NCI-H2107 treated with DMSO at 0.1 percent for 48 hours (cell line): ENCODE measurements around the gene SLC22A24.
"Not testable (repeated sequence)": the region's sequence is repeated elsewhere in the genome, so short reads cannot be mapped to it uniquely, and the experiment has no call there.

ENCODE experiments used
- DNase-seq: peaks from one replicate; lab custom pipeline; 2025; ENCODE audit not compliant: unreplicated experiment; lab: John Stamatoyannopoulos, UW

The SLC22A24 gene, protein sequence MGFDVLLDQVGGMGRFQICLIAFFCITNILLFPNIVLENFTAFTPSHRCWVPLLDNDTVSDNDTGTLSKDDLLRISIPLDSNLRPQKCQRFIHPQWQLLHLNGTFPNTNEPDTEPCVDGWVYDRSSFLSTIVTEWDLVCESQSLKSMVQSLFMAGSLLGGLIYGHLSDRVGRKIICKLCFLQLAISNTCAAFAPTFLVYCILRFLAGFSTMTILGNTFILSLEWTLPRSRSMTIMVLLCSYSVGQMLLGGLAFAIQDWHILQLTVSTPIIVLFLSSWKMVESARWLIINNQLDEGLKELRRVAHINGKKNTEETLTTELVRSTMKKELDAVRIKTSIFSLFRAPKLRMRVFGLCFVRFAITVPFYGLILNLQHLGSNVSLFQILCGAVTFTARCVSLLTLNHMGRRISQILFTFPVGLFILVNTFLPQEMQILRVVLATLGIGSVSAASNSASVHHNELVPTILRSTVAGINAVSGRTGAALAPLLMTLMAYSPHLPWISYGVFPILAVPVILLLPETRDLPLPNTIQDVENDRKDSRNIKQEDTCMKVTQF

DNA sequence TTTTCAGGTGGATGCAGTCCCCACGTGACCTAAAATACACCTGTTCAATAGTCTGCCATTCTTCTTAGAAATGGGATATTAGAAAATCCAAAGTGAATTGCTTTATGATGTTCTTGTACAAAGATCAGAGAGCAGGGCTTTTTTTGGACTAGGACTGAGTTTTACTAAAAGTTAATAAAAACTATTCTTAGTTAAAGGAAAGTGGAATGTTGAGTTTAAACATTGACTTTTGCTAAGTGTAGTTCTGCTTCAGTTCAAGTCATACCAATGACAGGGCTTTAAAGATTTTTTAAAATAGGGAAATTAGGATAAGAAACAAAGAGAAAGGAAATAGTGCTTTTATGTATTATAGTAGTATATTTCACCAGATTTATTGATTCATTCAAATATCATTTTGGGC lies at the start of gene SLC22A24:
SLC22A24 (minus strand) TSS at position 101 of the 400 bp plus-strand sequence. CDS start 442 bp downstream, outside the sequence.
- DNase-seq, result no peak

DNA sequence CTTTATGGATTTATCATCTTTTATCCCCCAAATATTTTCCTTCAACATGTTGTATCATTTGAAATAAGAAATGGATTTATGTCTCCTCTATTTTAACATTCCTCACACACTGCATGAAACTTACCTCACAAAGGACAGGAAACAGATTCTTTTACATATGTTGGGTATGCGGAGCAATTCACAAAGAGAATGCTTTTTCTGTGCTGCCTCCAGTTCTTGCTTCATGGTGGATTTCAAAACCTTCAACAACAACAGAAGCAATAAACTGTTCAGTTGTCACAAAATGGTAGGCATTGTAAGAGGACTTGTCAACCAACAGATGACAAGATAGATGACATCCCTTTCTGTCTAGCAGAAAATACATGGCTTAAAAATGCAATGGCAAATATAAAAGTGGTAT lies 36.5 kb upstream of the SLC22A24 start:
- DNase-seq, result no peak

DNA sequence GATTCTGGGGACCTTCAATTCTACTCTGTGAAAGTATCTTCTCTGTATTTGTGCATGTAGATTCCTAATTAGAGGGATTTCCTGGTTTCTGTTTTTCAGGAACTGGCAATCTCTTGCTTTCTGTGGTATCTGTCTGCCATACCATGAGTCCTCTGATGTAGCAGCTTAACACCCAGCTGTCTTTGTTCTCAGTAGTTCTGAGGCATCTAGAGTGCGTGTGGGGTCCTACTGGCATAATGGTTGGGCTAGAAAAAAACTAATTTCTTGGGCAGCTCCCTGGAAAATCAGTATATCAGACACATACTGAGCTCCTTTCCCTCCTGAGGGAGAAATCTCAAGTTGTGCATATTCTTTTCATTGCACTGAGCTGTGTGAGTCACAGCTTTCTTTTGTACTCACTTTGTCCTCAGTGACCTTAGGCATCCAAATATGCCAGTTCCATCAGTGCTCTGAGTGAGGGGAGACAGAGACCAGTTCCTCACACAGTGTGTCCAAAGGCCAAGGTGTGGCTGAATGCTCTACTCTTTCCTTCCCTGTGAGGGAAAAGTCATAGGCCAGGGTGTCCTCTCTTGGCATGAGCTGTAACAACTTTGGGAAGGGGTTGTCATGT lies 35.5 kb upstream of the SLC22A24 start:
- DNase-seq, result no peak

DNA sequence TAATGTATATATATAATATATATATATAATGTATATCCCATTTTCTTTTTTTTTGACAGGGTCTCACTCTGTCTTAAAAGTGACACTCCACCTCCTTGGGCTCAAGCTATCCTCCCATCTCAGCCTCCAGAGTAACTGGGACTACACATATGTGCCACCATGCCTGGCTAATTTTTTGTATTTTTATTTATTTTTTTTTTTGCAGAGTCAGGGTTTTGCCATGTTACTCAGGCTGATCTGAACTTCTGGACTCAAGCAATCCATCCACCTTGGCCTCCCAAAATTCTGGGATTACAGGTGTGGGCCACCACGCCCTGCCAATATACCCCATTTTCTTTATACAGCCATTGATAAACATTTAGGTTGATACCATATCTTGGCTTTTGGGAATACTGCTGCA lies 33.9 kb upstream of the SLC22A24 start:
- no peak for DNase-seq

DNA sequence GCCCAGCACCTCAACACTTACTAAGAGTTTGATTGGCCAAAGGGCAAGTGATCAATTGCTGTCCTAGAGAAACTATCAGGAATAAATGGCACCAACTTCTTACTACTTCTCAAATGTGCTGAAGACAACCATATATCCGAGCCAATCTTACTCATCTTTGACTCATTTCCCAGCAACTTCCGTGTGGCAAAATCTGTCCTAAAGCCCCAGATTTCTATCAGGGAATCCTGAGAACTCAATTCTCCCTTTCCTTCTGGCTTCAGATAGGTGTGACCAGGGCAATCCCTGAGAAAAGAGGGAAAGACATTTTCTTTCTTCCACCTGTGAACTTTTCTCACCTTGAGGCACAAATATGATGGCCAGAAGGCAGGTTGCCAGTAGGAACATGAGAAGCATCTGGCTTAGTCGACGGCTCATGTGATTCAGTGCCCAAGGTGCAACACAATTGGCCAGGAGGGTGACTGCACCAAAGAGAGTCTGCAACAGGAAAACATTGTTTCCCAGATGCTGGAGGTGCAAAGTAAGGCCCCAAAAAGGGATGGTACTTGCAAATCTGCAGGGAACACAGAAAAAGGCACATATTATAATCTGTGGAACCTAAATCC lies 21.8 kb upstream of the SLC22A24 start:
- DNase-seq, result no peak

DNA sequence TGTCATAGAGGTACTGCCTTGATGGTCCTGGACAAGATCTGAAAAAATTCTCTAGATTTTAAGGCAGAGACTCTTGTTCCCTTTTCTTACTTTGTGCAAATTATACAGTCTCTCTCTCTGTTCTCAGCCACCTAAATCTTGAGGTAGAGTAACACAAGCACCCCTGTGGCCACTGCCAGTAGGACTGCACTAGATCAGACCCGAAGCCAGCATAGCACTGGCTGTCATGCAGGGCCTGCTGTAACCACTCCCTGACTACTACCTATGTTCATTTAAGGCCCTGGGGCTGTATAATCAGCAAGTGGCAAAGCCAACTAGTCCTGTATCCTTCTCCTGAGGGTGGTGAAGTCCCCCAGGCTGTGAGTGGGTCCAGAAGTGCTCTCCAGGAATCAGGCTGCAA lies 11.8 kb upstream of the SLC22A24 start:
- DNase-seq, result no peak

DNA sequence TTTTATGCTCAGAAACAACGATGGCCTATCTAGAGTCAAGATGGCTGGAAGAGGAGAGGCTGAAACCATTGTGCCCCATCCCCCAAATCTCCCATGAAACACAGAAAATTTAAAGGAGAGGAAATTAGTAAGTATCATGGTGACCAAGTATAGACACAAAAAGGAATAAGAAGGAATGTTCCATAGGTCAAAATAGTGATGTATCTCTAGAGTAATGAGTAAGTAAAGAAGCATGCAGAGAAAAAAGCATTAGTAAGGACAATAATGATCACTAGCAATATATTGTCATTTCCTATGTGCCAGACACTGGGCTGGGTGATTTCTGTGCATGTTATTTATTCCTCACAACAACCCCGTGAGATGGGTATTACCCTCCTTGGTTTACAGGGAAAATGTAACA lies 2.6 kb upstream of the SLC22A24 start:
- no peak for DNase-seq

DNA sequence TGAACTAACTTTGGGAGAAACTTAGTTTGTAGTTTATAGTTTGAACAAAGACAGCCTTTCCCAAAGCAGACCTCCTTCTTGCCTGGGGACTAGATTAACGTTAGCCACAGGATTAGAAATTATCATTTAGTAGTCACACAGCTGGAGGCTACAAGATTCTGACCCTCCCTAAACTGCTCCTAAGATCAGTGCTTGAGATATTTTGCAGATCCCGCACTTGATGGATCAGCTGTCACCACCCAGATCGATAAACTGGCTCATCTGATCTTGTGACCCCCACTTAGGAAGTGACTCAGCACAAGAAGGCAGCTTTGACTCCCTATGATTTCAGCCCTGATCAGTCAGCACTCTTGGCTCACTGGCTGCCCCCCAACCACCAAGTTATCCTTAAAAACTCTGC lies 1.6 kb downstream of the SLC22A24 start:
- DNase-seq, result no peak

DNA sequence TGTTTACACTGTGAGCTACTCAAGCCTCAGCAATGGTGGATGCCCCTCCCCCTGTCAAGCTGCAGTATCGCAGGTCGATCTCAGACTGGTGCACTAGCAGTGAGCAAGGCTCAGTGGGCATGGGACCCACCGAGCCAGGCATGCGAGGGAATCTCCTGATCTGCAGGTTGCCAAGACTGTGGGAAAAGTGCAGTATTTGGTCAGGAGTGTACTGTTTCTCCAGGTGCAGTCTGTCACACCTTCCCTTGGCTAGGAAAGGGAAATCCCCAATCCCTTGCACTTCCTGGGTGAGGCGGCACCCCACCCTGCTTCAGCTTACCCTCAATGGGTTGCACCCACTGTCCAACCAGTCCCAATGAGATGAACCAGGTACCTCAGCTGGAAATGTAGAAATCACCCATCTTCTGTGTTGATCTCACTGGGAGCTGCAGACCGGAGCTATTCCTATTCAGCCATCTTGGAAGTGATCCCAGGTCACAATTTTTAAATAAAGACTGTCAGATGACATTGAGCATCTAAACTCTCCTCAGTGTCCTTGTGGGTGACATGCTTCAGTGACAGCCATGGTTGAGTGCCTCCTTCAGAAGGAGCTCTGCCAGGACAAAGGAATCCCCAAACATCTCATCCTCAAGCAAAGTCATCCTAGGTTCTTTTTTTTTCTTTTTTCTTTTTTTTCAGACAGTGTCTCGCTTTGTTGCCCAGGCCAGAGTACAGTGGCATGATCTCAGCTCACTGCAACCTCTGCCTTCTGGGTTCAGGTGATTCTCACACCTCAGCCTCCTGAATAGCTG lies 10.8 kb downstream of the SLC22A24 start:
- DNase-seq, result no peak

DNA sequence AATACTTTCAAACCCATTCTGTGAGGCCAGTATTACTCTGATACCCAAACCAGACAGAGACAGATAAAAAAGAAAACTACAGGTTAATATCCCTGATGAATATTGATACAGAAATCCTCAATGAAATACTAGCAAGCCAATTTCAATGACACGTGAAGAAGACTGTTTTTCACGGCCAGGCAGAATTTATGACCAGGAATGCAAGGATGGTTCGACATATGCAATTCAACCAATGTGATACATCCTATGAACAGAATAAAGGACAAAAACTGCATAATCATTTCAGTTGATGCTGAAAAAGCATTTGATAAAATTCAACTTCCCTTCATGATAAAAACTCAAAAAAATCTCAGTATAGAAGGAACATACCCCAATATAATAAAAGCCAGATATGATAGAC lies 44.5 kb downstream of the SLC22A24 start:
- no peak for DNase-seq

DNA sequence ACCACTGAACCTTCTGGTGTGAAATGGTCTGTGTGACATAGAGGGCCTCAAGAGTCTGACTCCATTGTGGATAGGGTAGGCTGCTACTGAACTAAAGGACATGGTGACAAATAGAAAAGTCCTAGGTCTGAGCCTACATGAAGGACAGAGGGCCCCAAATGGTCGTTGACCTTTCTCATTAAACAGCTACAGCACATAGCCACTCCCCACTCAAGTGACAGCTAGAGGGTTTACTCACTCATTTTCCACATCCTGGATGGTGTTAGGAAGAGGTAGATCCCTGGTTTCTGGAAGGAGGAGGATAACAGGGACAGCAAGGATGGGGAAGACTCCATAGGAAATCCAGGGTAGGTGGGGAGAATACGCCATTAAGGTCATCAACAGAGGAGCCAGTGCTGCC lies 63.3 kb downstream of the SLC22A24 start:
- DNase-seq, result no peak

DNA sequence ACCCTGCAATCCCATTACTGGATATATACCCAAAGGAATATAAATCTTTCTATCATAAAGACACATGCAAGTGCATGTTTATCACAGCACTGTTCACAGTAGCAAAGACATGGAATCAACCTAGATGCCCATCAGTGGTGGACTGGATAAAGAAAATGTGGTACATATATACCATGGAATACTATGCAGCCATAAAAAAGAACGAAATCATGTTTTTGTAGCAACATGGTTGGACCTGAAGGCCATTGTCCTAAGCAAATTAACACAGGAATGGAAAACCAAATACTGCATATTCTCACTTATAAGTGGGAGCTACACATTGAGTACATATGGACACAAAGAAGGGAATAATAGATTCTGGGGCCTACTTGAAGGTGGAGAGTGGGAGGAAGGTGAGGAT lies 97.8 kb downstream of the SLC22A24 start:
- DNase-seq, result not testable (repeated sequence)

DNA sequence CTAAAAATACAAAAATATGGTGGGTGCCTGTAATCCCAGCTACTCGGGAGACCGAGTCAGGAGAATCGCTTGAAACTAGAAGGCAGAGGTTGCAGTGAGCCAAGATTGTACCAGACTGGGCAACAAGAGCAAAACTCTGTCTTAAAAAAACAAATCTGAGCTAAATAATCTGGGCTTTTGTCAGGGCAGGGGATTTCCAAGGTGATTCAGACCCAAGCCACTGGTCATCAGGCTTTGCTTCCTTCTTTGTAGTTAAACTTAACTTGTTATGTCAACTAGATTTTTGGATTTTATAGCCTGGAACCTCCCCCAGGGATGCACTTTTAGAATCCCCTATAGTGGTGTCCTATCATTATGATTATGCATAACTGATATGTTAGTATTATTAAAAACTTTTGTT lies 101.4 kb downstream of the SLC22A24 start:
- DNase-seq, result no peak

DNA sequence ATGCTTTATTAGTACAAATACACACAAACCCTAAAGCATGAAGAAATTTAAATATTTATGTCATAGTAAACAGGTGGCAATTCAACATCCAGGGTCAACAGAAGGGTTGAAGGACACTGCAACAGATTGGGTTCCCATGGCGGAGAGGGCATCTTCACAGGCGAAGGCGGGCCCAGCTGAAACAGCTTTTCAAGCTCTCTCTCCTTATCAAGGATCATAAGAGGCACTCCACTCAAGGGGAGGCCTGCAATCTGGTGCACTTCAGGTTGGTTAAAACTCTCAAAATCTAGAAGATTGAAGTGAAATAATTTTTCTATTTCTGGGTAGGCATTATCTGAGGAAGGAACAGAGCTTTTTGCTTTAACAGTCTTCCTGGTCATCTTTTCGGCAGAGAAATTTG lies 111.6 kb downstream of the SLC22A24 start:
- DNase-seq, result no peak
